Measurements from ENCODE around the gene ZFP36L2. TPM values are rescaled to one million over a fixed set of nuclear protein-coding genes. Genes with fewer than 3 reads are reported as not detected.

ZFP36L2 gene
- total and polyA plus RNA-seq, 10 of the 15 experiments (the other 5 are each of a cell fraction or from before 2014, with no cell fraction given), result 4.3 to 64.9 (median 19.5) TPM

DNA sequence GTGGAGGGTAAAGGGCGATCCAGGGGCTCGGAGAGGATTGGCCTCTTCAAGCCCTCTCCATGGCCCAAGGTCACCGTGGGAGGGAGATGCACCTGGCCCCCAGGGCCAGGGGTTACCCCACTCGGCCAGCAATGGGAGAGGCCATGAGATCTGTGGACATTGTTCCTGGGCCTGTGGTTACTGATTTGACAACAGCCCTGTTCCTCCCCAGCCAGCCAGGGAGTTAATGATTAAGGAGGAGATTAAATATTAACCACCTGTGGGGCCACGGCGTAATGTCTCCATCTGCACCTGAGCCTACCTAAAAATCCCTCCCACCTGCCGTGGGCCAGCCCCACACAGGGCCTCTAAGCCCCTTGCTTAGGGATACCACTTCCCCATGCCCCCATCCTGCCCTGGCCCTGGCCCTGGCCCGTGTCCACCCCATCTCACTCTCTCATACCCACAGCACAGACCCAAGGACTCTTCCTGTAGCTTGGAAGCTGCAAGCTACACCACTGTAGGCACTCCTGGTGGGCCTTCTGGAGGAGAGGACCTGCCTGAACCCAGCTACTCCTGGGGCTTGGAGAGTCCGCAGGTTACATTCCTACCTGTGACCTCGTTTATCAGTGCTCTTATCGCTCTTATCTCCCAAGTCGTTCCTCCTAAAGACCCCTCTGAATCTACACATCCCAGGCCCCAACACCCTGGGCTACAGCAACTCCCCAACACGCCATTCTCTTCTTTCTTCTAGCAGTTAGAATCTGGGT lies 32.1 kb downstream of the ZFP36L2 start (continued):
- TF ChIP-seq, protein P1, sequence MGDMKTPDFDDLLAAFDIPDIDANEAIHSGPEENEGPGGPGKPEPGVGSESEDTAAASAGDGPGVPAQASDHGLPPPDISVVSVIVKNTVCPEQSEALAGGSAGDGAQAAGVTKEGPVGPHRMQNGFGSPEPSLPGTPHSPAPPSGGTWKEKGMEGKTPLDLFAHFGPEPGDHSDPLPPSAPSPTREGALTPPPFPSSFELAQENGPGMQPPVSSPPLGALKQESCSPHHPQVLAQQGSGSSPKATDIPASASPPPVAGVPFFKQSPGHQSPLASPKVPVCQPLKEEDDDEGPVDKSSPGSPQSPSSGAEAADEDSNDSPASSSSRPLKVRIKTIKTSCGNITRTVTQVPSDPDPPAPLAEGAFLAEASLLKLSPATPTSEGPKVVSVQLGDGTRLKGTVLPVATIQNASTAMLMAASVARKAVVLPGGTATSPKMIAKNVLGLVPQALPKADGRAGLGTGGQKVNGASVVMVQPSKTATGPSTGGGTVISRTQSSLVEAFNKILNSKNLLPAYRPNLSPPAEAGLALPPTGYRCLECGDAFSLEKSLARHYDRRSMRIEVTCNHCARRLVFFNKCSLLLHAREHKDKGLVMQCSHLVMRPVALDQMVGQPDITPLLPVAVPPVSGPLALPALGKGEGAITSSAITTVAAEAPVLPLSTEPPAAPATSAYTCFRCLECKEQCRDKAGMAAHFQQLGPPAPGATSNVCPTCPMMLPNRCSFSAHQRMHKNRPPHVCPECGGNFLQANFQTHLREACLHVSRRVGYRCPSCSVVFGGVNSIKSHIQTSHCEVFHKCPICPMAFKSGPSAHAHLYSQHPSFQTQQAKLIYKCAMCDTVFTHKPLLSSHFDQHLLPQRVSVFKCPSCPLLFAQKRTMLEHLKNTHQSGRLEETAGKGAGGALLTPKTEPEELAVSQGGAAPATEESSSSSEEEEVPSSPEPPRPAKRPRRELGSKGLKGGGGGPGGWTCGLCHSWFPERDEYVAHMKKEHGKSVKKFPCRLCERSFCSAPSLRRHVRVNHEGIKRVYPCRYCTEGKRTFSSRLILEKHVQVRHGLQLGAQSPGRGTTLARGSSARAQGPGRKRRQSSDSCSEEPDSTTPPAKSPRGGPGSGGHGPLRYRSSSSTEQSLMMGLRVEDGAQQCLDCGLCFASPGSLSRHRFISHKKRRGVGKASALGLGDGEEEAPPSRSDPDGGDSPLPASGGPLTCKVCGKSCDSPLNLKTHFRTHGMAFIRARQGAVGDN (IDR thresholded peaks at IDR 0.05), result no peak; the same call in 1 of the 2 replicates
- no peak for TF ChIP-seq HDAC6 (IDR thresholded peaks at IDR 0.05; ENCODE audit: unreplicated experiment)
- TF ChIP-seq, protein P2, sequence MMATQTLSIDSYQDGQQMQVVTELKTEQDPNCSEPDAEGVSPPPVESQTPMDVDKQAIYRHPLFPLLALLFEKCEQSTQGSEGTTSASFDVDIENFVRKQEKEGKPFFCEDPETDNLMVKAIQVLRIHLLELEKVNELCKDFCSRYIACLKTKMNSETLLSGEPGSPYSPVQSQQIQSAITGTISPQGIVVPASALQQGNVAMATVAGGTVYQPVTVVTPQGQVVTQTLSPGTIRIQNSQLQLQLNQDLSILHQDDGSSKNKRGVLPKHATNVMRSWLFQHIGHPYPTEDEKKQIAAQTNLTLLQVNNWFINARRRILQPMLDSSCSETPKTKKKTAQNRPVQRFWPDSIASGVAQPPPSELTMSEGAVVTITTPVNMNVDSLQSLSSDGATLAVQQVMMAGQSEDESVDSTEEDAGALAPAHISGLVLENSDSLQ (IDR thresholded peaks at IDR 0.05), result peak; percentile 72
- 0 out of 2 replicates have a peak, but pooled peaks have one; percentile 9 for TF ChIP-seq SPI1 (IDR thresholded peaks at IDR 0.05; ENCODE audit: borderline replicate concordance, insufficient read depth, low read depth, low read length)
- TF ChIP-seq BHLHE40 (IDR thresholded peaks at IDR 0.05; ENCODE audit: borderline replicate concordance in 1 of 2, low read depth in 2 of 2, low read length in 1 of 2), result peak; percentile 39 to 68; a peak in 3 of 4 replicates
- TF ChIP-seq ESRRA (IDR thresholded peaks at IDR 0.05; ENCODE audit: low read length), result peak; percentile 80; the same call in 1 of the 2 replicates
- TF ChIP-seq, protein P3, sequence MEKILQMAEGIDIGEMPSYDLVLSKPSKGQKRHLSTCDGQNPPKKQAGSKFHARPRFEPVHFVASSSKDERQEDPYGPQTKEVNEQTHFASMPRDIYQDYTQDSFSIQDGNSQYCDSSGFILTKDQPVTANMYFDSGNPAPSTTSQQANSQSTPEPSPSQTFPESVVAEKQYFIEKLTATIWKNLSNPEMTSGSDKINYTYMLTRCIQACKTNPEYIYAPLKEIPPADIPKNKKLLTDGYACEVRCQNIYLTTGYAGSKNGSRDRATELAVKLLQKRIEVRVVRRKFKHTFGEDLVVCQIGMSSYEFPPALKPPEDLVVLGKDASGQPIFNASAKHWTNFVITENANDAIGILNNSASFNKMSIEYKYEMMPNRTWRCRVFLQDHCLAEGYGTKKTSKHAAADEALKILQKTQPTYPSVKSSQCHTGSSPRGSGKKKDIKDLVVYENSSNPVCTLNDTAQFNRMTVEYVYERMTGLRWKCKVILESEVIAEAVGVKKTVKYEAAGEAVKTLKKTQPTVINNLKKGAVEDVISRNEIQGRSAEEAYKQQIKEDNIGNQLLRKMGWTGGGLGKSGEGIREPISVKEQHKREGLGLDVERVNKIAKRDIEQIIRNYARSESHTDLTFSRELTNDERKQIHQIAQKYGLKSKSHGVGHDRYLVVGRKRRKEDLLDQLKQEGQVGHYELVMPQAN (conservative IDR thresholded peaks at IDR 0.05), result peak; percentile 32; the same call in 1 of the 2 replicates
- peak; percentile 55; the same call in 1 of the 2 replicates for TF ChIP-seq NFYB (IDR thresholded peaks at IDR 0.05; ENCODE audit: insufficient read depth, low read depth, low read length)
- 0 out of 2 replicates have a peak, but pooled peaks have one; percentile 17 for TF ChIP-seq TCF12 (IDR thresholded peaks at IDR 0.05; ENCODE audit: low read depth, low read length)
- no peak for TF ChIP-seq POLR2A (IDR thresholded peaks at IDR 0.05; ENCODE audit: low read depth, low read length)
- TF ChIP-seq DPF2 (IDR thresholded peaks at IDR 0.05), result peak; percentile 95
- no peak for TF ChIP-seq ZZZ3 (IDR thresholded peaks at IDR 0.05; ENCODE audit: control insufficient read depth, insufficient read length, low read depth)
- TF ChIP-seq IKZF1 (conservative IDR thresholded peaks at IDR 0.05), result peak; percentile 91
- TF ChIP-seq, protein P4, sequence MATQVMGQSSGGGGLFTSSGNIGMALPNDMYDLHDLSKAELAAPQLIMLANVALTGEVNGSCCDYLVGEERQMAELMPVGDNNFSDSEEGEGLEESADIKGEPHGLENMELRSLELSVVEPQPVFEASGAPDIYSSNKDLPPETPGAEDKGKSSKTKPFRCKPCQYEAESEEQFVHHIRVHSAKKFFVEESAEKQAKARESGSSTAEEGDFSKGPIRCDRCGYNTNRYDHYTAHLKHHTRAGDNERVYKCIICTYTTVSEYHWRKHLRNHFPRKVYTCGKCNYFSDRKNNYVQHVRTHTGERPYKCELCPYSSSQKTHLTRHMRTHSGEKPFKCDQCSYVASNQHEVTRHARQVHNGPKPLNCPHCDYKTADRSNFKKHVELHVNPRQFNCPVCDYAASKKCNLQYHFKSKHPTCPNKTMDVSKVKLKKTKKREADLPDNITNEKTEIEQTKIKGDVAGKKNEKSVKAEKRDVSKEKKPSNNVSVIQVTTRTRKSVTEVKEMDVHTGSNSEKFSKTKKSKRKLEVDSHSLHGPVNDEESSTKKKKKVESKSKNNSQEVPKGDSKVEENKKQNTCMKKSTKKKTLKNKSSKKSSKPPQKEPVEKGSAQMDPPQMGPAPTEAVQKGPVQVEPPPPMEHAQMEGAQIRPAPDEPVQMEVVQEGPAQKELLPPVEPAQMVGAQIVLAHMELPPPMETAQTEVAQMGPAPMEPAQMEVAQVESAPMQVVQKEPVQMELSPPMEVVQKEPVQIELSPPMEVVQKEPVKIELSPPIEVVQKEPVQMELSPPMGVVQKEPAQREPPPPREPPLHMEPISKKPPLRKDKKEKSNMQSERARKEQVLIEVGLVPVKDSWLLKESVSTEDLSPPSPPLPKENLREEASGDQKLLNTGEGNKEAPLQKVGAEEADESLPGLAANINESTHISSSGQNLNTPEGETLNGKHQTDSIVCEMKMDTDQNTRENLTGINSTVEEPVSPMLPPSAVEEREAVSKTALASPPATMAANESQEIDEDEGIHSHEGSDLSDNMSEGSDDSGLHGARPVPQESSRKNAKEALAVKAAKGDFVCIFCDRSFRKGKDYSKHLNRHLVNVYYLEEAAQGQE (IDR thresholded peaks at IDR 0.05; ENCODE audit: low read depth, low read length), result no peak
- TF ChIP-seq NR2C1 (IDR thresholded peaks at IDR 0.05), result peak; percentile 61
- TF ChIP-seq IKZF2 (IDR thresholded peaks at IDR 0.05), result peak; percentile 84; a peak in 3 of 4 replicates
- TF ChIP-seq SREBF1 (IDR thresholded peaks at IDR 0.05; ENCODE audit: low read length), result peak; percentile 52; the same call in 1 of the 2 replicates
- peak; percentile 97 for TF ChIP-seq NR2F1 (conservative IDR thresholded peaks at IDR 0.05)
- no peak for TF ChIP-seq EZH2 (IDR thresholded peaks at IDR 0.05; ENCODE audit: borderline replicate concordance, control insufficient read depth, low read depth, low read length)
